RWPE1 (cell line): Measurements from ENCODE around the gene LRRC41.
A peak's percentile ranks its signal among the peaks of the same experiment; 100 is the strongest.
"Not testable (repeated sequence)": the region's sequence is repeated elsewhere in the genome, so short reads cannot be mapped to it uniquely, and the experiment has no call there.

ENCODE experiments used
- CTCF ChIA-PET: fragments of 350-600 bp; sonication (Branson Sonifier 250); formaldehyde crosslinking; extraction: SDS; loops from one replicate; lab custom pipeline; 2021; lab: Yijun Ruan, JAX
- POLR2A ChIA-PET: fragments of 400-600 bp; formaldehyde crosslinking; extraction: SDS; loops from one replicate; lab custom pipeline; 2020; ENCODE audit warnings: antibody characterized with exemption; ENCODE audit not compliant: low non-redundant PET; lab: Yijun Ruan, JAX
- DNase-seq: peaks from one replicate; pipeline ENCODE4 v3.0.0; 2012; ENCODE audit warnings: low spot score
- H3K27ac ChIP-seq: fragments of 450-650 bp; 2 replicates; pipeline ENCODE4 v1.5.1; 2017
- CTCF ChIP-seq: fragments of 450-650 bp; conservative IDR thresholded peaks from 2 replicates; pipeline ENCODE4 v1.5.1; 2017; ENCODE audit warnings: low read depth, mild to moderate bottlenecking

The LRRC41 gene

GRCh38 chr1:46342677-46343350 lies 39.4 kb upstream of the LRRC41 start:
- TF ChIP-seq CTCF: no peak
- ChIA-PET CTCF (interaction anchor here (1.0 kb wide), 1 partner anchor 15 kb away, joined by 3 read pairs; no protein-coding TSS in a partner anchor), POLR2A (no interaction called here)
- H3K27ac ChIP-seq: peak overlapping the region; percentile 98
- no peak for DNase-seq

GRCh38 chr1:46342084-46342656 lies 38.8 kb upstream of the LRRC41 start:
- POLR2A ChIA-PET: no interaction called here

GRCh38 chr1:46341222-46342083 lies 38.0 kb upstream of the LRRC41 start:
- TF ChIP-seq CTCF: no peak
- CTCF ChIA-PET: interaction anchor here (0.5 to 1.4 kb wide), 8 partner anchors 8 to 1067 kb away, joined by 3 to 5 read pairs (median 3); partner anchors contain the start of genes LRRC41 and UQCRH

More at GRCh38 chr1:46342084-46342656, 38.8 kb upstream of the LRRC41 start:
- peak overlapping the region; percentile 98 for H3K27ac ChIP-seq
- CTCF ChIA-PET: interaction anchor here (0.7 kb wide), 1 partner anchor 9 kb away, joined by 4 read pairs; no protein-coding TSS in a partner anchor
- DNase-seq: no peak
- no peak for TF ChIP-seq CTCF

GRCh38 chr1:46340404-46341221 lies 37.2 kb upstream of the LRRC41 start, which contains the start of gene NSUN4:
Gene NSUN4 (plus strand): TSS chr1:46340807. CDS start chr1:46340827, 20 bp downstream.
- TF ChIP-seq CTCF: peak; percentile 80
- ChIA-PET POLR2A (interaction anchor here (0.6 kb wide), 2 partner anchors 97 to 1898 kb away, joined by 3 to 4 read pairs; no protein-coding TSS in a partner anchor), CTCF (interaction anchor here (0.5 to 1.4 kb wide), 8 partner anchors 9 to 1582 kb away, joined by 3 to 5 read pairs (median 3); partner anchors contain the start of genes LRRC41 and UQCRH)
- H3K27ac ChIP-seq: peak within 1 kb of the TSS; percentile 98
- peak; percentile 89 for DNase-seq

More at GRCh38 chr1:46341222-46342083, 38.0 kb upstream of the LRRC41 start:
- no peak for DNase-seq
- H3K27ac ChIP-seq: peak overlapping the region; percentile 98
- POLR2A ChIA-PET: no interaction called here

- H3K27ac ChIP-seq, CTCF ChIA-PET, DNase-seq: not testable (repeated sequence)
- POLR2A ChIA-PET: interaction anchor here (0.6 kb wide), 1 partner anchor 1562 kb away, joined by 4 read pairs; no protein-coding TSS in a partner anchor
These were observed 34.0 kb upstream of the LRRC41 start for GRCh38 chr1:46337409-46337808.

- ChIA-PET CTCF (interaction anchor here (0.7 kb wide), 1 partner anchor 40 kb away, joined by 4 read pairs; no protein-coding TSS in a partner anchor), POLR2A (no interaction called here)
- DNase-seq: no peak
- no peak overlapping the region for H3K27ac ChIP-seq
- TF ChIP-seq CTCF: no peak
These were observed 31.7 kb upstream of the LRRC41 start for GRCh38 chr1:46335081-46335480.
